Ascending aorta (tissue), 2 donors: Measurements from ENCODE around the gene SH3BP5. TPM values are rescaled to one million over a fixed set of nuclear protein-coding genes. Genes with fewer than 3 reads are reported as not detected.

ENCODE experiments used
- DNase-seq, 2 donors: peaks; one replicate each; pipeline ENCODE4 v3.0.0-alpha.2; 2019; ENCODE audit warnings: low spot score in 2 of 2
- H3K27ac ChIP-seq, 2 donors: fragments of 200-600 bp; sonication (generic); one replicate each; pipeline ENCODE4 v1.5.1; 2016 to 2017; ENCODE audit warnings: mild to moderate bottlenecking in 1 of 2
- H3K27me3 ChIP-seq: fragments of 200-600 bp; sonication (generic); one replicate; pipeline ENCODE4 v1.5.1; 2017
- H3K36me3 ChIP-seq, 2 donors: fragments of 200-600 bp; sonication (generic); one replicate each; pipeline ENCODE4 v1.5.1; 2016
- H3K4me1 ChIP-seq, 2 donors: fragments of 200-600 bp; sonication (generic); one replicate each; pipeline ENCODE4 v1.5.1; 2016 to 2017; ENCODE audit warnings: mild to moderate bottlenecking in 1 of 2
- H3K4me3 ChIP-seq, 2 donors: fragments of 200-600 bp; sonication (generic); one replicate each; pipeline ENCODE4 v1.5.1; 2016 to 2017; ENCODE audit warnings: mild to moderate bottlenecking in 1 of 2
- H3K9me3 ChIP-seq, 2 donors: fragments of 200-600 bp; sonication (generic); one replicate each; pipeline ENCODE4 v1.5.1; 2016
- CTCF ChIP-seq, 3 experiments: fragments of 200-600 bp in 2 of 3; fragments of 450-650 bp in 1 of 3; sonication (generic) in 2 of 3; IDR thresholded peaks; one replicate each; pipeline ENCODE4 v1.5.1; 2016 to 2019; ENCODE audit warnings: antibody characterized with exemption in 3 of 3, mild to moderate bottlenecking in 1 of 3, moderate library complexity in 1 of 3
- intact Hi-C: fragments of 100-400 bp; cut with DNase I; formaldehyde crosslinking; loops from one replicate; pipeline ENCODE4 v1.15.1; 2023
- total RNA-seq: library from RNA; depleted of rRNA; stranded (reverse); fragments of >200 nt; gene quantifications from one replicate; pipeline ENCODE4 v1.1.0, GENCODE V29; 2016

Gene SH3BP5
- total RNA-seq, 1 donor from 2014 or later: 65.9 TPM

- H3K4me3 ChIP-seq: no peak overlapping the region
- H3K4me1 ChIP-seq: peaks cover 0 to 3% of the 10 kb centered on the region in 2 donors
- no peaks in the 10 kb centered on the region for H3K9me3 ChIP-seq
- no peak for TF ChIP-seq CTCF (IDR thresholded peaks at IDR 0.05)
- no peak overlapping the region for H3K27ac ChIP-seq
- intact Hi-C loops: loop anchor here (5.0 kb wide), 1 partner anchor 179 kb away; no protein-coding TSS in a partner anchor
- H3K27me3 ChIP-seq: no peaks in the 10 kb centered on the region
- DNase-seq: no peak
- H3K36me3 ChIP-seq: peaks cover 71 to 84% of the 10 kb centered on the region in 2 donors
Measured at GRCh38 chr3:15218689-15219088, 113.7 kb downstream of the SH3BP5 start.

- Histone ChIP-seq H3K4me3 (no peak overlapping the region), H3K27me3 (no peaks in the 10 kb centered on the region), H3K9me3 (no peaks in the 10 kb centered on the region), H3K36me3 (peaks cover 68 to 87% of the 10 kb centered on the region in 2 donors), H3K27ac (no peak overlapping the region), H3K4me1 (peaks cover 0 to 3% of the 10 kb centered on the region in 2 donors)
- DNase-seq: no peak
- intact Hi-C loops: loop anchor here (5.0 kb wide), 1 partner anchor 179 kb away; no protein-coding TSS in a partner anchor
- TF ChIP-seq CTCF (IDR thresholded peaks at IDR 0.05): no peak
Measured at GRCh38 chr3:15217841-15218267, 114.5 kb downstream of the SH3BP5 start.

- Histone ChIP-seq H3K36me3 (peaks cover 61 to 87% of the 10 kb centered on the region in 2 donors), H3K27ac (no peak overlapping the region), H3K4me3 (no peak overlapping the region), H3K9me3 (no peaks in the 10 kb centered on the region), H3K27me3 (no peaks in the 10 kb centered on the region), H3K4me1 (peaks cover 0 to 3% of the 10 kb centered on the region in 2 donors)
- intact Hi-C loops: loop anchor here (5.0 kb wide), 1 partner anchor 180 kb away; no protein-coding TSS in a partner anchor
- no peak for TF ChIP-seq CTCF (IDR thresholded peaks at IDR 0.05)
- DNase-seq: no peak
Measured at GRCh38 chr3:15217011-15217671, 115.2 kb downstream of the SH3BP5 start.

GRCh38 chr3:15216501-15216900 lies 115.9 kb downstream of the SH3BP5 start:
- no peak for DNase-seq
- Histone ChIP-seq H3K4me1 (peaks cover 0 to 5% of the 10 kb centered on the region in 2 donors), H3K4me3 (no peak overlapping the region), H3K27ac (no peak overlapping the region), H3K9me3 (no peaks in the 10 kb centered on the region), H3K27me3 (no peaks in the 10 kb centered on the region), H3K36me3 (peaks cover 57 to 84% of the 10 kb centered on the region in 2 donors)
- TF ChIP-seq CTCF (IDR thresholded peaks at IDR 0.05): no peak
- intact Hi-C loops: loop anchor here (5.0 kb wide), 1 partner anchor 181 kb away; no protein-coding TSS in a partner anchor

- Histone ChIP-seq H3K4me1 (peaks cover 0 to 6% of the 10 kb centered on the region in 2 donors), H3K36me3 (peaks cover 52 to 80% of the 10 kb centered on the region in 2 donors), H3K4me3 (no peak overlapping the region), H3K27me3 (no peaks in the 10 kb centered on the region), H3K27ac (no peak overlapping the region), H3K9me3 (no peaks in the 10 kb centered on the region)
- no peak for DNase-seq
- no peak for TF ChIP-seq CTCF (IDR thresholded peaks at IDR 0.05)
- intact Hi-C loops: loop anchor here (5.0 kb wide), 1 partner anchor 181 kb away; no protein-coding TSS in a partner anchor
Measured at GRCh38 chr3:15215996-15216395, 116.4 kb downstream of the SH3BP5 start.
